Kidney (tissue), 14 donors: Measurements from ENCODE around the gene CMTM4. TPM values are rescaled to one million over a fixed set of nuclear protein-coding genes. Genes with fewer than 3 reads are reported as not detected.
A peak's percentile ranks its signal among the peaks of the same experiment; 100 is the strongest.
"Not testable (repeated sequence)": the region's sequence is repeated elsewhere in the genome, so short reads cannot be mapped to it uniquely, and the experiment has no call there.

ENCODE experiments used
- DNase-seq, 5 donors: peaks; one replicate each; pipeline ENCODE4 v3.0.0-alpha.2; 2013 to 2020
- FAIRE-seq: peaks from 2 replicates; lab custom pipeline; 2012; peaks lifted over from hg19 to GRCh38; lab: Jason Lieb, UNC
- H3K27ac ChIP-seq, 2 donors: one replicate each; pipeline ENCODE4 v1.7.0; 2013; ENCODE audit warnings: low read depth in 2 of 2, low read length in 2 of 2, inconsistent platforms in 1 of 2
- H3K27me3 ChIP-seq: one replicate; pipeline ENCODE4 v1.7.1; 2013; ENCODE audit warnings: low read length, inconsistent platforms; ENCODE audit not compliant: control insufficient read depth, insufficient read depth
- H3K36me3 ChIP-seq, 3 donors: one replicate each; pipeline versions ENCODE4 v1.7.0 to v1.7.1; 2013; ENCODE audit warnings: low read length in 3 of 3, control low read depth in 1 of 3, inconsistent platforms in 1 of 3; ENCODE audit not compliant: insufficient read depth in 3 of 3, control insufficient read depth in 2 of 3
- H3K4me1 ChIP-seq, 3 donors: one replicate each; pipeline versions ENCODE4 v1.7.0 to v1.7.1; 2013; ENCODE audit warnings: low read length in 3 of 3, inconsistent platforms in 1 of 3, low read depth in 1 of 3; ENCODE audit not compliant: control insufficient read depth in 2 of 3, insufficient read depth in 2 of 3
- H3K4me3 ChIP-seq, 3 donors: one replicate each; pipeline versions ENCODE4 v1.7.0 to v1.8.1; 2013; ENCODE audit warnings: low read length in 3 of 3, control low read depth in 1 of 3, inconsistent platforms in 1 of 3
- H3K9ac ChIP-seq, 3 donors: one replicate each; pipeline versions ENCODE4 v1.7.0 to v1.7.1; 2013; ENCODE audit warnings: low read length in 3 of 3, control low read depth in 1 of 3, inconsistent platforms in 1 of 3
- H3K9me3 ChIP-seq, 3 donors: one replicate each; pipeline versions ENCODE4 v1.7.0 to v1.7.1; 2013; ENCODE audit warnings: low read length in 3 of 3, control low read depth in 1 of 3, inconsistent platforms in 1 of 3; ENCODE audit not compliant: control insufficient read depth in 2 of 3, insufficient read depth in 1 of 3
- CTCF ChIP-seq: IDR thresholded peaks from 3 replicates; pipeline ENCODE4 v1.5.1; 2012; ENCODE audit warnings: mild to moderate bottlenecking, moderate library complexity, borderline replicate concordance; ENCODE audit not compliant: insufficient read depth; ENCODE audit errors: extremely low read depth
- intact Hi-C: fragments of 100-400 bp; cut with DNase I; formaldehyde crosslinking; loops from one replicate; pipeline ENCODE4 v1.11.1; 2022
- polyA plus RNA-seq: library from polyadenylated mRNA; stranded (reverse); fragments of 350-450 nt; fragmentation: Illumina TruSeq; extraction: RNeasy Lipid Tissue Mini Kit (QIAGEN cat#74804); gene quantifications from one replicate; pipeline ENCODE4 v1.2.3, GENCODE V29; 2014; ENCODE audit warnings: low read depth, low replicate concordance; ENCODE audit not compliant: insufficient read depth
- total RNA-seq: library from RNA; stranded (reverse); fragmentation: NEBNext Ultra II Directional; extraction: Animal tissue kit (Norgen Biotek cat#: 25700); gene quantifications from one replicate; pipeline ENCODE4 v1.2.1, GENCODE V29; 2021
- donor health status: control.
- donor health status: control.
- donor health status: control.
- donor health status: control.
- donor health status: control.
- donor health status: DM: yes; HTN: yes; CAD: no.
- donor health status: Normal renal cell carcinoma (clear cell type).

CMTM4 gene
- total and polyA plus RNA-seq, 2 donors from 2014 or later = 43.2 to 82.2 TPM

GRCh38 chr16:66569827-66570405 is 126.6 kb downstream of the CMTM4 start:
- Histone ChIP-seq H3K4me3 (no peak overlapping the region), H3K27me3 (no peaks in the 10 kb centered on the region), H3K36me3 (peaks cover 0 to under 1% (median 0%) of the 10 kb centered on the region in 3 donors), H3K9me3 (no peaks in the 10 kb centered on the region), H3K4me1 (no peaks in the 10 kb centered on the region), H3K27ac (no peak overlapping the region), H3K9ac (no peak overlapping the region)
- intact Hi-C loops = no loop called here
- FAIRE-seq = no peak
- no peak for DNase-seq
- TF ChIP-seq CTCF = no peak

- H3K27ac ChIP-seq = no peak overlapping the region
- H3K9me3 ChIP-seq = no peaks in the 10 kb centered on the region
- no peaks in the 10 kb centered on the region for H3K4me1 ChIP-seq
- DNase-seq = no peak
- H3K4me3 ChIP-seq = no peak overlapping the region
- no peak for TF ChIP-seq CTCF
- FAIRE-seq = peak; percentile 66
- no peak overlapping the region for H3K9ac ChIP-seq
- intact Hi-C loops = no loop called here
- peaks cover 0 to 3% (median 0%) of the 10 kb centered on the region in 3 donors for H3K36me3 ChIP-seq
- no peaks in the 10 kb centered on the region for H3K27me3 ChIP-seq
These were observed 127.4 kb downstream of the CMTM4 start for GRCh38 chr16:66569131-66569530.

- no peak for TF ChIP-seq CTCF
- intact Hi-C loops = no loop called here
These were observed 128.2 kb downstream of the CMTM4 start for GRCh38 chr16:66568355-66568754.

GRCh38 chr16:66567270-66567669 is 129.3 kb downstream of the CMTM4 start:
- H3K27me3 ChIP-seq, intact Hi-C loops, H3K4me3 ChIP-seq, DNase-seq, H3K9me3 ChIP-seq, H3K4me1 ChIP-seq, H3K36me3 ChIP-seq, FAIRE-seq, H3K9ac ChIP-seq, H3K27ac ChIP-seq: not testable (repeated sequence)

More at GRCh38 chr16:66568355-66568754, 128.2 kb downstream of the CMTM4 start:
- Histone ChIP-seq H3K4me1 (no peaks in the 10 kb centered on the region), H3K9me3 (no peaks in the 10 kb centered on the region), H3K27me3 (no peaks in the 10 kb centered on the region), H3K27ac (no peak overlapping the region), H3K9ac (no peak overlapping the region), H3K36me3 (peaks cover 0 to 4% (median 3%) of the 10 kb centered on the region in 3 donors), H3K4me3 (no peak overlapping the region)
- DNase-seq (no peak), FAIRE-seq (no peak)
